DOHH2 (cell line): ENCODE results near the gene CWC27.

Experiments used
- H3F3A ChIP-seq: fragments of 200-600 bp; sonication (generic), shearing (Covaris generic); 2 replicates; pipeline ENCODE4 v1.6.0; 2016; ENCODE audit warnings: antibody characterized with exemption, mild to moderate bottlenecking; ENCODE audit not compliant: control insufficient read depth, insufficient read depth
- H3K27ac ChIP-seq: fragments of 200-600 bp; sonication (generic); 2 replicates; pipeline ENCODE4 v1.5.1; 2014; ENCODE audit warnings: low read depth, mild to moderate bottlenecking, low read length, moderate library complexity
- H3K27me3 ChIP-seq: fragments of 200-600 bp; sonication (generic); 2 replicates; pipeline ENCODE4 v1.6.1; 2014; ENCODE audit warnings: mild to moderate bottlenecking, low read length, mixed read lengths; ENCODE audit not compliant: control insufficient read depth
- H3K36me3 ChIP-seq: fragments of 200-600 bp; sonication (generic); 2 replicates; pipeline ENCODE4 v1.6.1; 2014; ENCODE audit warnings: mild to moderate bottlenecking, low read length, moderate library complexity, mixed read lengths; ENCODE audit not compliant: control insufficient read depth
- H3K4me1 ChIP-seq: fragments of 200-600 bp; sonication (generic); 2 replicates; pipeline ENCODE4 v1.6.1; 2014; ENCODE audit warnings: mild to moderate bottlenecking, low read length, mixed read lengths; ENCODE audit not compliant: control insufficient read depth
- H3K4me2 ChIP-seq: fragments of 200-600 bp; sonication (generic); 2 replicates; pipeline ENCODE4 v1.6.0; 2014; ENCODE audit warnings: mild to moderate bottlenecking, low read length, moderate library complexity
- H3K4me3 ChIP-seq: fragments of 200-600 bp; sonication (generic); 2 replicates; pipeline ENCODE4 v1.5.1; 2014; ENCODE audit warnings: mild to moderate bottlenecking, low read length, mixed read lengths
- H3K79me2 ChIP-seq: fragments of 200-600 bp; sonication (generic); 2 replicates; pipeline ENCODE4 v1.6.1; 2014; ENCODE audit warnings: mild to moderate bottlenecking, low read length, mixed read lengths; ENCODE audit not compliant: control insufficient read depth
- H3K9me2 ChIP-seq: fragments of 200-600 bp; sonication (generic); replicated peaks from 2 replicates; pipeline ENCODE4 v1.6.1; 2014; ENCODE audit warnings: mild to moderate bottlenecking, low read length, mixed read lengths; ENCODE audit not compliant: control insufficient read depth
- H3K9me3 ChIP-seq: fragments of 200-600 bp; sonication (generic); 2 replicates; pipeline ENCODE4 v1.6.1; 2014; ENCODE audit warnings: antibody characterized with exemption, low read length, mixed read lengths; ENCODE audit not compliant: control insufficient read depth, insufficient read depth
- H4K20me1 ChIP-seq: fragments of 200-600 bp; sonication (generic); 2 replicates; pipeline ENCODE4 v1.6.0; 2014; ENCODE audit warnings: low read depth, mild to moderate bottlenecking, antibody characterized with exemption, low read length, moderate library complexity; ENCODE audit not compliant: control insufficient read depth, insufficient read depth
- CTCF ChIP-seq: fragments of 200-600 bp; sonication (generic); IDR thresholded peaks from one replicate; pipeline ENCODE4 v1.5.1; 2014; ENCODE audit warnings: antibody characterized with exemption, mild to moderate bottlenecking, low read depth, low read length; ENCODE audit not compliant: poor library complexity, severe bottlenecking
- EZH2phosphoT487 ChIP-seq: fragments of 200-600 bp; sonication (generic); IDR thresholded peaks from 2 replicates; pipeline ENCODE4 v1.6.1; 2017; ENCODE audit warnings: borderline replicate concordance, mild to moderate bottlenecking, antibody characterized with exemption, low read length, moderate library complexity, mixed read lengths

The CWC27 gene

GRCh38 chr5:64865662-64866061, 96.9 kb downstream of the CWC27 start:
- Histone ChIP-seq H3K4me3 (no peak overlapping the region), H3K79me2 (no peaks in the 10 kb centered on the region), H3K36me3 (no peaks in the 10 kb centered on the region), H3K4me1 (no peaks in the 10 kb centered on the region), H3F3A (no peaks in the 10 kb centered on the region), H3K27me3 (no peaks in the 10 kb centered on the region), H3K9me2 (no peaks in the 10 kb centered on the region), H3K27ac (no peak overlapping the region), H3K4me2 (no peak overlapping the region), H4K20me1 (no peaks in the 10 kb centered on the region), H3K9me3 (no peaks in the 10 kb centered on the region)
- no peak for TF ChIP-seq CTCF
- no peak for TF ChIP-seq EZH2phosphoT487

GRCh38 chr5:64869419-64869818, 100.7 kb downstream of the CWC27 start:
- Histone ChIP-seq H3K36me3 (no peaks in the 10 kb centered on the region), H3K4me1 (no peaks in the 10 kb centered on the region), H3K27ac (no peak overlapping the region), H3K27me3 (no peaks in the 10 kb centered on the region), H3K79me2 (no peaks in the 10 kb centered on the region), H3K4me2 (no peak overlapping the region), H4K20me1 (no peaks in the 10 kb centered on the region), H3F3A (no peaks in the 10 kb centered on the region), H3K4me3 (no peak overlapping the region), H3K9me3 (no peaks in the 10 kb centered on the region), H3K9me2 (no peaks in the 10 kb centered on the region)
- TF ChIP-seq EZH2phosphoT487 (no peak), CTCF (no peak)

GRCh38 chr5:64872044-64872443, 103.3 kb downstream of the CWC27 start:
- Histone ChIP-seq H3K27ac (no peak overlapping the region), H3K4me1 (no peaks in the 10 kb centered on the region), H3K9me2 (no peaks in the 10 kb centered on the region), H3K27me3 (no peaks in the 10 kb centered on the region), H3K36me3 (no peaks in the 10 kb centered on the region), H3K4me3 (no peak overlapping the region), H3K9me3 (no peaks in the 10 kb centered on the region), H3K79me2 (no peaks in the 10 kb centered on the region), H3F3A (no peaks in the 10 kb centered on the region), H4K20me1 (no peaks in the 10 kb centered on the region), H3K4me2 (no peak overlapping the region)
- TF ChIP-seq CTCF: no peak
- no peak for TF ChIP-seq EZH2phosphoT487

GRCh38 chr5:64873441-64873840, 104.7 kb downstream of the CWC27 start:
- Histone ChIP-seq H3K4me1 (no peaks in the 10 kb centered on the region), H3K4me3 (no peak overlapping the region), H4K20me1 (no peaks in the 10 kb centered on the region), H3K4me2 (no peak overlapping the region), H3K9me2 (no peaks in the 10 kb centered on the region), H3K27ac (no peak overlapping the region), H3K9me3 (no peaks in the 10 kb centered on the region), H3K79me2 (no peaks in the 10 kb centered on the region), H3K36me3 (no peaks in the 10 kb centered on the region), H3F3A (no peaks in the 10 kb centered on the region), H3K27me3 (no peaks in the 10 kb centered on the region)
- TF ChIP-seq EZH2phosphoT487 (no peak), CTCF (no peak)
